HepG2 (cell line): ENCODE measurements around the gene EIF4E1B.

Experiments used
- CEBPB ChIP-seq: IDR thresholded peaks from 2 replicates; pipeline ENCODE4 v1.6.1; 2011; ENCODE audit warnings: low read depth, low read length, improper control_type of control experiment, borderline replicate concordance
- EZH2 ChIP-seq: conservative IDR thresholded peaks from 2 replicates; pipeline ENCODE4 v1.6.1; 2012; ENCODE audit warnings: mild to moderate bottlenecking, low read depth, low read length, moderate library complexity
- RARA ChIP-seq: IDR thresholded peaks from 2 replicates; pipeline ENCODE4 v1.6.1; 2016; ENCODE audit warnings: missing genetic modification reagents, missing compliant biosample characterization
- ZNF292 ChIP-seq: sonication (generic); formaldehyde crosslinking; IDR thresholded peaks from 2 replicates; pipeline ENCODE4 v1.8.1; 2022; ENCODE audit warnings: mild to moderate bottlenecking, low read depth, missing genetic modification reagents, borderline replicate concordance
- TF ChIP-seq, protein P1 (sequence below): sonication (generic); formaldehyde crosslinking; IDR thresholded peaks from 2 replicates; pipeline ENCODE4 v1.5.0; 2020; ENCODE audit warnings: missing genetic modification reagents, mild to moderate bottlenecking, borderline replicate concordance
- TF ChIP-seq, protein P2 (sequence below): sonication (generic); formaldehyde crosslinking; IDR thresholded peaks from 2 replicates; pipeline ENCODE4 v1.5.0; 2020; ENCODE audit warnings: mild to moderate bottlenecking, missing genetic modification reagents, moderate library complexity
- TF ChIP-seq, protein P3 (sequence below): sonication (generic); formaldehyde crosslinking; IDR thresholded peaks from 2 replicates; pipeline ENCODE4 v1.4.0; 2020; ENCODE audit warnings: missing genetic modification reagents, borderline replicate concordance

DNA sequence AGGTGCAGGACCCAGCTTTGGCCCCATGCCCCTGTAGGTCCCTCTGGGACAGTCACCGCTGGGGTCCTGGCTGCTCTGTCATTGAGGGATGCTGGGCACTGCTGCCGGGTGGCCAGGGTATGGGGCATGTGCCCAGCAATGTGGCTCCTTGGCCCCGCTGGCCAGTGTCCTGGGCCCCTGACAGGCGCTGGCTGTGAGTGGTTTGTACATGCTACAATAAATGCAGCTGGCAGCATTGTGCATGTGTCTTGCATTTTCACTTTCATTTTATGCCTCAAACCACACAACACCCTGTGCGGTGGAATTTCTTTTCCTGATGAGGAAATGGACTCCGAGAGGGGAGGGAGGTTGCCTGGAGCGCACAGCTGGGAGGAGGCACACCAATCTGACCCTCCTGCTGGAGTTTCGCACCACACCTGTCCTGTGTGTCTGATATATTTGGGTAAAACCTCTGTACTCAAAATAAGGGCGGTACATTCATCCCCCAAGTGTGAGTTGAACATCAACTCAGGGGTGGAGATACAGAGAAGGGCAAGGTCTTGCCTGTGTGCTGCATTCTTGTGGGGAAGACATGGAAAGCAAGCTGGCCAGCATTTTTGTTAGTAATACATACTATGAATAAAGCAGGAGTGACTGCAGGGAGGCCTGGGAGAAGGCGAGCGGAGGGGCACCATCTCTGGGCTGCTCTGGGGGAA, 28.5 kb downstream of the EIF4E1B start:
- TF ChIP-seq RARA (CRISPR knock-in tag) (no peak), EZH2 (no peak), ZNF292 (CRISPR knock-in tag) (no peak), CEBPB (no peak)
- TF ChIP-seq, protein P1, sequence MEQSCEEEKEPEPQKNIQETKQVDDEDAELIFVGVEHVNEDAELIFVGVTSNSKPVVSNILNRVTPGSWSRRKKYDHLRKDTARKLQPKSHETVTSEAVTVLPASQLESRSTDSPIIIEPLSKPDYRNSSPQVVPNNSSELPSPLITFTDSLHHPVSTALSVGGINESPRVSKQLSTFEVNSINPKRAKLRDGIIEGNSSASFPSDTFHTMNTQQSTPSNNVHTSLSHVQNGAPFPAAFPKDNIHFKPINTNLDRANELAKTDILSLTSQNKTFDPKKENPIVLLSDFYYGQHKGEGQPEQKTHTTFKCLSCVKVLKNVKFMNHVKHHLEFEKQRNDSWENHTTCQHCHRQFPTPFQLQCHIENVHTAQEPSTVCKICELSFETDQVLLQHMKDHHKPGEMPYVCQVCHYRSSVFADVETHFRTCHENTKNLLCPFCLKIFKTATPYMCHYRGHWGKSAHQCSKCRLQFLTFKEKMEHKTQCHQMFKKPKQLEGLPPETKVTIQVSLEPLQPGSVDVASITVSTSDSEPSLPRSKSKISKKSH: no peak
- TF ChIP-seq, protein P2, sequence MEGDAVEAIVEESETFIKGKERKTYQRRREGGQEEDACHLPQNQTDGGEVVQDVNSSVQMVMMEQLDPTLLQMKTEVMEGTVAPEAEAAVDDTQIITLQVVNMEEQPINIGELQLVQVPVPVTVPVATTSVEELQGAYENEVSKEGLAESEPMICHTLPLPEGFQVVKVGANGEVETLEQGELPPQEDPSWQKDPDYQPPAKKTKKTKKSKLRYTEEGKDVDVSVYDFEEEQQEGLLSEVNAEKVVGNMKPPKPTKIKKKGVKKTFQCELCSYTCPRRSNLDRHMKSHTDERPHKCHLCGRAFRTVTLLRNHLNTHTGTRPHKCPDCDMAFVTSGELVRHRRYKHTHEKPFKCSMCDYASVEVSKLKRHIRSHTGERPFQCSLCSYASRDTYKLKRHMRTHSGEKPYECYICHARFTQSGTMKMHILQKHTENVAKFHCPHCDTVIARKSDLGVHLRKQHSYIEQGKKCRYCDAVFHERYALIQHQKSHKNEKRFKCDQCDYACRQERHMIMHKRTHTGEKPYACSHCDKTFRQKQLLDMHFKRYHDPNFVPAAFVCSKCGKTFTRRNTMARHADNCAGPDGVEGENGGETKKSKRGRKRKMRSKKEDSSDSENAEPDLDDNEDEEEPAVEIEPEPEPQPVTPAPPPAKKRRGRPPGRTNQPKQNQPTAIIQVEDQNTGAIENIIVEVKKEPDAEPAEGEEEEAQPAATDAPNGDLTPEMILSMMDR (CRISPR knock-in tag): no peak
- TF ChIP-seq, protein P3, sequence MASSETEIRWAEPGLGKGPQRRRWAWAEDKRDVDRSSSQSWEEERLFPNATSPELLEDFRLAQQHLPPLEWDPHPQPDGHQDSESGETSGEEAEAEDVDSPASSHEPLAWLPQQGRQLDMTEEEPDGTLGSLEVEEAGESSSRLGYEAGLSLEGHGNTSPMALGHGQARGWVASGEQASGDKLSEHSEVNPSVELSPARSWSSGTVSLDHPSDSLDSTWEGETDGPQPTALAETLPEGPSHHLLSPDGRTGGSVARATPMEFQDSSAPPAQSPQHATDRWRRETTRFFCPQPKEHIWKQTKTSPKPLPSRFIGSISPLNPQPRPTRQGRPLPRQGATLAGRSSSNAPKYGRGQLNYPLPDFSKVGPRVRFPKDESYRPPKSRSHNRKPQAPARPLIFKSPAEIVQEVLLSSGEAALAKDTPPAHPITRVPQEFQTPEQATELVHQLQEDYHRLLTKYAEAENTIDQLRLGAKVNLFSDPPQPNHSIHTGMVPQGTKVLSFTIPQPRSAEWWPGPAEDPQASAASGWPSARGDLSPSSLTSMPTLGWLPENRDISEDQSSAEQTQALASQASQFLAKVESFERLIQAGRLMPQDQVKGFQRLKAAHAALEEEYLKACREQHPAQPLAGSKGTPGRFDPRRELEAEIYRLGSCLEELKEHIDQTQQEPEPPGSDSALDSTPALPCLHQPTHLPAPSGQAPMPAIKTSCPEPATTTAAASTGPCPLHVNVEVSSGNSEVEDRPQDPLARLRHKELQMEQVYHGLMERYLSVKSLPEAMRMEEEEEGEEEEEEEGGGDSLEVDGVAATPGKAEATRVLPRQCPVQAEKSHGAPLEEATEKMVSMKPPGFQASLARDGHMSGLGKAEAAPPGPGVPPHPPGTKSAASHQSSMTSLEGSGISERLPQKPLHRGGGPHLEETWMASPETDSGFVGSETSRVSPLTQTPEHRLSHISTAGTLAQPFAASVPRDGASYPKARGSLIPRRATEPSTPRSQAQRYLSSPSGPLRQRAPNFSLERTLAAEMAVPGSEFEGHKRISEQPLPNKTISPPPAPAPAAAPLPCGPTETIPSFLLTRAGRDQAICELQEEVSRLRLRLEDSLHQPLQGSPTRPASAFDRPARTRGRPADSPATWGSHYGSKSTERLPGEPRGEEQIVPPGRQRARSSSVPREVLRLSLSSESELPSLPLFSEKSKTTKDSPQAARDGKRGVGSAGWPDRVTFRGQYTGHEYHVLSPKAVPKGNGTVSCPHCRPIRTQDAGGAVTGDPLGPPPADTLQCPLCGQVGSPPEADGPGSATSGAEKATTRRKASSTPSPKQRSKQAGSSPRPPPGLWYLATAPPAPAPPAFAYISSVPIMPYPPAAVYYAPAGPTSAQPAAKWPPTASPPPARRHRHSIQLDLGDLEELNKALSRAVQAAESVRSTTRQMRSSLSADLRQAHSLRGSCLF: no peak
